ENCODE results near the gene TAS1R3.
A peak's percentile ranks its signal among the peaks of the same experiment; 100 is the strongest.

Gene TAS1R3

DNA sequence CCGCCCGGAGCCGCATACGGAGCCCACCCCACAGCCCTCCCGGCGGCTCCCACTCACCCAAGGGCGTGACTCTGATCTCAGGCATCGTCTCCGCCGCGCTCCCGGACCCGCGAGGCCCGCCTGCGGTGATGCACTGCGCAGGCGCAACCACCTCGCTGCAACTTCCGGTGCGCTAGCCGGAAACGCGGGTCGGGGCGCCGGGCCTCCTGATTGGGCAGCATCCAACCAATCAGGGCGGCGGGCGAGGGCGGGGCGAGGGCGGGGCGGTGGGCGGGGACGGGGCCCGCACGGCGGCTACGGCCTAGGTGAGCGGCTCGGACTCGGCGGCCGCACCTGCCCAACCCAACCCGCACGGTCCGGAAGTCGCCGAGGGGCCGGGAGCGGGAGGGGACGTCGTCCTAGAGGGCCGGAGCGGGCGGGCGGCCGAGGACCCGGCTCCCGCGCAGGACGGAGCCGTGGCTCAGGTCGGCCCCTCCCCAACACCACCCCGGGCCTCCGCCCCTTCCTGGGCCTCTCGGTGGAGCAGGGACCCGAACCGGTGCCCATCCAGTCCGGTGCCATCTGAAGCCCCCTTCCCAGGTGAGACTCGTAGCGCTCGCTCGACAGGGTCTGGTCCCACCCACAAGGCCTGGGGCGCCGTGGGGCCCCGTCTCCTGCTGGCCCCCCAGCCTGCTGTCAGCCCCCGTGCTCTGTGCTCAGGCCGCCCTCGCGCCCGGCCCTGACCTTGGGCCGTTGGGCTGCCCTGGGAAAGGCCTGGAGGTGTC is 6.4 kb upstream of the TAS1R3 start, which contains the start of the genes CPTP and INTS11:
TSS of gene CPTP (plus strand) at position 279 of the 764 bp plus-strand sequence. CDS start 2,109 bp downstream, outside the sequence.
TSS of gene INTS11 (minus strand) at position 137 of the 764 bp plus-strand sequence. CDS start at position 85, 52 bp downstream.
- DNase-seq: peak; percentile 86 to 95 (median 93)

DNA sequence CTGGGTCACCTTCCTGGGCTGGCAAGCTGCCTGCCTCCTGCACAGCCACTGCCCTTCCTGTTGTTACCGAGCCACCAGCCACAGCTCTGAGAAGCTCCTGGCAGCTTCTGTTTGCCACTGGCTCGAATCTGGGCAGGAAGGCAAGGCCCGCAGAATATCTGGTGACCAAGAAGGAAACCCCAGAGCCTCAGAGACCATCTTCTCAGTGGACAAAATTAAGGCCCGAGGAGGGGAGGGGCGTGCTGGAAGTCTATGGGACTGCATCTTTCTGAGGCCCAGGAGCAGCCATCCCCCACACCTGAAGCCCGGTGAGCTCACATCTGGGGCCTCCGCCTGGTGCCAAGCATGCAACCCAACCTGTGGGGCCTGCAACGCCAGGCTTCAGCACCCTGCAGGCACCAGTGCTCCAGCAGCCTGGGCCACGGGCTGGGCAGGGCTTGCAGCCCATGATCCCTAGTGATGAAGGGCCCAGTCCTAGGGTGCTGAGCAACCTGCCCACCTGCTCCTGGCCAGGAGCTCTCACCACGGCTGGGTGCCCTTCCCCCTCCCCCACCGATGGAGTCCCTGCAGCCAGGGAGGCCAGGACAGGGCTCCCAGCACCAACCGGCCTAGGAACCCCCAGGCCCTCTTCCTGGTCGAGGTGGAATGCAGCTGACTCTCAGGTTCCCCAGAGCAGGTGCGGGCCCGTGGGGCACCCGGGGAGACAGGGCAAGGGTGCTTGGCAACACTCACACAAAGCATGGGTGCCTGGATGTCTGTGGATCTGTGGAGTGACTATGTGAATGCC is 5.6 kb upstream of the TAS1R3 start:
- no peak for DNase-seq

- no peak for DNase-seq
Measured at GRCh38 chr1:1326075-1326605, 4.9 kb upstream of the TAS1R3 start.

GRCh38 chr1:1327291-1327690 is 3.8 kb upstream of the TAS1R3 start:
- no peak for DNase-seq

DNA sequence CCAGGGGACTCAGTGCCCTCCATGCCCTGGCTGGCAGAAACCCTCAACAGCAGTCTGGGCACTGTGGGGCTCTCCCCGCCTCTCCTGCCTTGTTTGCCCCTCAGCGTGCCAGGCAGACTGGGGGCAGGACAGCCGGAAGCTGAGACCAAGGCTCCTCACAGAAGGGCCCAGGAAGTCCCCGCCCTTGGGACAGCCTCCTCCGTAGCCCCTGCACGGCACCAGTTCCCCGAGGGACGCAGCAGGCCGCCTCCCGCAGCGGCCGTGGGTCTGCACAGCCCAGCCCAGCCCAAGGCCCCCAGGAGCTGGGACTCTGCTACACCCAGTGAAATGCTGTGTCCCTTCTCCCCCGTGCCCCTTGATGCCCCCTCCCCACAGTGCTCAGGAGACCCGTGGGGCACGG is 2.8 kb upstream of the TAS1R3 start:
- no peak for DNase-seq

GRCh38 chr1:1329304-1330210 is 1.5 kb upstream of the TAS1R3 start:
- DNase-seq: no peak

DNA sequence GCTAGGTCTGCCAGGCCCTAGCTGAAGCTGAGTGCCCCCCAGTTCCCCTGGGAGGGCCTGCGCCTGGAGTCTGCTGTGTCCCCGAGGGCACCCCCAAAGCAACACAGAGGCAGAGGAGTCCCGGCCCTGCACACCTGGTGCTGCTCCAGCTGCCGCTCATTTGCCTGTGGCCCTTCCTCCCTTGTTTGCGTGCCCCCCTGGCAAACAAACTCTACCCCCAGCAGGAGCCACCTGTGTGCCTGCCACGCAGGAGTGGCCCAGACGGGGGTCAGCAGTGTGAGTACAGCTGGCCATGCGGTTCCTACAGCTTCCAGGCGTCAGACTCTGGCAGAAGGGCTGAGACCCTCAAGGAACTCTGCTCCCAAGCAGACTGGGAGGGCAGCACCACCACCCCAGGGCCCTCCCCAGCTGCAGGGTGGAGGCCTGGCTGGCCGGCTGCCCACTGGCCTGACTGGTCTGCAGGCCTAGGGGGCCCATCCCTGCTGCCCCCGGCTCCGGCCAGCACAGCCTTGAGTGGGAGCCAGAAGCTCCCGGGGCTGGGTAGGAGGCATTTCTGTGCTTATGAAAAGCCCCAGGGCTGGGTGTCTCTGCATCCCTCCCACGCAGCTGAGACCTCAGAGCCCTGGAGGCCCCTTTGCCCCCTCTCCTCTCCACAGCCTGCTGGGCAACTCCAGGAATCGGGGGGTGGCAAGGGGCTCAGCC is 563 bp upstream of the TAS1R3 start:
- peak in 2 of 3 experiments; percentile 18 to 45 for DNase-seq

GRCh38 chr1:1332031-1332755 is 1.1 kb downstream of the TAS1R3 start:
- DNase-seq: no peak

DNA sequence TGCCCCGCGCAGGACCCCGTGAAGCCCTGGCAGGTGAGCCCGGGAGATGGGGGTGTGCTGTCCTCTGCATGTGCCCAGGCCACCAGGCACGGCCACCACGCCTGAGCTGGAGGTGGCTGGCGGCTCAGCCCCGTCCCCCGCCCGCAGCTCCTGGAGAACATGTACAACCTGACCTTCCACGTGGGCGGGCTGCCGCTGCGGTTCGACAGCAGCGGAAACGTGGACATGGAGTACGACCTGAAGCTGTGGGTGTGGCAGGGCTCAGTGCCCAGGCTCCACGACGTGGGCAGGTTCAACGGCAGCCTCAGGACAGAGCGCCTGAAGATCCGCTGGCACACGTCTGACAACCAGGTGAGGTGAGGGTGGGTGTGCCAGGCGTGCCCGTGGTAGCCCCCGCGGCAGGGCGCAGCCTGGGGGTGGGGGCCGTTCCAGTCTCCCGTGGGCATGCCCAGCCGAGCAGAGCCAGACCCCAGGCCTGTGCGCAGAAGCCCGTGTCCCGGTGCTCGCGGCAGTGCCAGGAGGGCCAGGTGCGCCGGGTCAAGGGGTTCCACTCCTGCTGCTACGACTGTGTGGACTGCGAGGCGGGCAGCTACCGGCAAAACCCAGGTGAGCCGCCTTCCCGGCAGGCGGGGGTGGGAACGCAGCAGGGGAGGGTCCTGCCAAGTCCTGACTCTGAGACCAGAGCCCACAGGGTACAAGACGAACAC is 1.8 kb downstream of the TAS1R3 start:
- no peak for DNase-seq

GRCh38 chr1:1333551-1334241 is 2.6 kb downstream of the TAS1R3 start:
- DNase-seq: no peak

DNA sequence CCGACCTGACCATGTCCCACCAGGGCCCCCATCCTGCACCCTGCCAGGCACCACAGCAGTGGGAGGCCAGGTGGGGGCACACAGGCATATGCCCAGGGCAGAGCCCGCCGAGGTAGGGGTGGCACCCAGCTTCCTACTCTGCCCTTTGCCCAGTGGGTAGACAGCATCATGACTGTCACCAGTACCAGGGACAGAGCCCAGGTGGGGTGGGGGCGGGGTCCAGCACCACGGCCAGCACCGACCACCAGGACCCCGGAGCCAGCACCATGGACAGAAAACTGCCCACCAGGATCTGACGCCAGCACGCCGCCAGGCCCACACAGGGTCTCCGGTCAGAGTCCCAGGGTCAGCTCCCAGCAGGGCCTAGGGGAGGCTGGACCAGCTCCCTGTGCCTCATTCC is 3.8 kb downstream of the TAS1R3 start:
- no peak for DNase-seq

GRCh38 chr1:1335283-1335682 is 4.2 kb downstream of the TAS1R3 start:
- no peak for DNase-seq

DNA sequence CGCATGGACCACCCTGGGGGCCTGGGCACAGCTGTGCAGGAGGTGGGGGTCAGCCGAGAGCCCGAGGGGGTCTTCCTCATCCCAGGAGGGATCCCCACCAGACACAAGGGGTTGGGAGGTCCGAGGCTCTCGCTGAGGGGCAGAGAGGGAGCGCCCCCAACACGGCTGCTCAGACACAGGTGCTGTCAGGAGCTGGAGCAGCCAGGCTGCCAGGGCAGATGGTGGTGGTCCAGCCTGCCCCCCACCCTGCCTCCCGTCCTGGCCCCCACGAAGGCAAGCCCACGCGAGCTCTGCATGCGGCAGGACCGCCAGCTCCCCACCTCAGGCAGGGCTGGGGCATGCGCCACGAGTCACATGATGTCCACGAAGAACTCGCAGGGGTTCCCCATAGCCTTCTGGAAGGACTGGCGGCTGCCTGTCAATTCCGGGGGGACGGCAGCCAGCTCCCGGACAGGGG is 4.7 kb downstream of the TAS1R3 start:
- DNase-seq: no peak

DNA sequence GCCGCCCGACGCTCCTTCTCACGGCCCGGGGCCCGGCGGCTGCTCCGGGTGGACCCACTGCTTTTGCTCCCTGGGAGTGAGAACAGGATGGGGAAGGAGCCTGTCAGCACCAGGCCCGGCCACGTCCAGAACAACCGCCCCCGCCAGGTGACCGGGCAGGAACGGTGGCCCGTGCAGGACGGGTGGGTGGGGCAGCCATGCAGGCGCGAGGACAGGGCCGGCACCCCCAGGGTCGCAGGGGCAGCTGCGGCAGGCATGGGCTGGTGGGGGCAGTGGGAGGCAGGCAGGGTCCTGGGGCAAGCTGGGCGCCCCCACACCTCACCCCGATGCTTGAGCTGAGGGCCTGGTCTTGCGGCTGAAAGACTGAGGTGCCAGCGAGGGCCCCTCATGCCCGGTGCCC is 5.4 kb downstream of the TAS1R3 start:
- no peak for DNase-seq

GRCh38 chr1:1336931-1337792 is 6.1 kb downstream of the TAS1R3 start:
- DNase-seq: no peak

DNA sequence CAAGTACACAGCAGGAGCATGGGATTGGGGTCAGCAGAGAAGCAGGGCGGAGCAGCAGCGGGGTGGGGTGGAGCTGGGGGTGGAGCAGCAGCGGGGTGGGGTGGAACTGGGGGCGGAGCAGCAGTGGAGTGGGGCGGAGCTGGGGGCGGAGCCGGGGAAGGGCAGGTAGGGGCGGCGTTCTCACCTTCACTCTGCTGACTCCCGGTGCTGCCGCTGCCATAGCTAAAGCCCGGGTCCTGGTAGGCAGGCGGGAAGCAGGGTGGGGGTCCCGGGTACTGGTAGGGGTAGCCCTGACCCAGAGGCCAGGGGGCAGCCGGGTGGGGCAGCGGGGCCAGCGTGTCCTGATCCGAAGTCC is 6.7 kb downstream of the TAS1R3 start:
- peak in 1 of 3 experiments; percentile 24 for DNase-seq

DNA sequence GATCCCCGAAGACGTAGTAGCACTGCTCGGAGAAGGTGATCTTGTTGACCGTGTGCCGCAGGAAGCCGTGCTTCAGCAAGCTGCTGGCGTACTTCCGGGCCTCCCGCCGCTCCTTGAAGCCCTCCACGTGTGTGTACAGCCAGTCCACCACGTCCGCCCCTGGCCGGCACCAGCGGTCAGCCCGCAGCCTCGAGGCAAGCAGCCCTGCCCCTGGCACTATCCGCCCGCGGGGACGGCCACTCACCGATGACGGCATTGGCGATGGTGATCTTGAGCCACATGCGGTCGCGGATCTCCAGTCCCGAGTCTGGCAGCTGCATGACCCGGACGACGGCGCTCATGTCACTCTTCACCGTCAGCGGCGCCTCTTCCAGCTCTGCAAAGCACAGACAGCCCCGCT is 7.2 kb downstream of the TAS1R3 start:
- no peak for DNase-seq

DNA sequence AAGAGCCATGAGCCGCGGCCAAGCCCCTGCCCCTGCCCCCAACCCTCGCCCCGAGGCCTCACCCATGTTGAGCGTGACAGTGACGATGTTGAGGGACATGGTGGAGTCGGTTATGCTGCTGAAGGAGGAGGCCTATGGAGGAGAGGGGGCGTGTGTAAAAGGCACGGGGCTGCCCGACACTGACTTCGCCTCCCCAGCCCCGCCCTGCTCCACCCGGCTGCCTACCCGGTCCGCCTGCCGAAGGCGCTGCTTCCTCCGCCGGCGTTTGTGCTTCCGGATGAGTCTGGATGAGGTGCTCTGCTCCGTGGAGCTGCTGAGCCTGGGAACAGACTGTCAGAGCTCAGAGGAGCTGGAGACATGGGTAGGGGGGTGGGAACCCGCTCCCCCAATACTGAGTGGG is 9.1 kb downstream of the TAS1R3 start:
- no peak for DNase-seq
